Activated CD8-positive, alpha-beta memory T cell treated with anti-CD3 and anti-CD28 coated beads, Interleukin-2, amount 50 U/mL, for 1 hour (primary cell): ENCODE results near the gene URGCP.

Experiments used
- DNase-seq: peaks from one replicate; pipeline ENCODE4 v3.0.0-alpha.2; 2020; ENCODE audit errors: extremely low read depth

URGCP gene, protein sequence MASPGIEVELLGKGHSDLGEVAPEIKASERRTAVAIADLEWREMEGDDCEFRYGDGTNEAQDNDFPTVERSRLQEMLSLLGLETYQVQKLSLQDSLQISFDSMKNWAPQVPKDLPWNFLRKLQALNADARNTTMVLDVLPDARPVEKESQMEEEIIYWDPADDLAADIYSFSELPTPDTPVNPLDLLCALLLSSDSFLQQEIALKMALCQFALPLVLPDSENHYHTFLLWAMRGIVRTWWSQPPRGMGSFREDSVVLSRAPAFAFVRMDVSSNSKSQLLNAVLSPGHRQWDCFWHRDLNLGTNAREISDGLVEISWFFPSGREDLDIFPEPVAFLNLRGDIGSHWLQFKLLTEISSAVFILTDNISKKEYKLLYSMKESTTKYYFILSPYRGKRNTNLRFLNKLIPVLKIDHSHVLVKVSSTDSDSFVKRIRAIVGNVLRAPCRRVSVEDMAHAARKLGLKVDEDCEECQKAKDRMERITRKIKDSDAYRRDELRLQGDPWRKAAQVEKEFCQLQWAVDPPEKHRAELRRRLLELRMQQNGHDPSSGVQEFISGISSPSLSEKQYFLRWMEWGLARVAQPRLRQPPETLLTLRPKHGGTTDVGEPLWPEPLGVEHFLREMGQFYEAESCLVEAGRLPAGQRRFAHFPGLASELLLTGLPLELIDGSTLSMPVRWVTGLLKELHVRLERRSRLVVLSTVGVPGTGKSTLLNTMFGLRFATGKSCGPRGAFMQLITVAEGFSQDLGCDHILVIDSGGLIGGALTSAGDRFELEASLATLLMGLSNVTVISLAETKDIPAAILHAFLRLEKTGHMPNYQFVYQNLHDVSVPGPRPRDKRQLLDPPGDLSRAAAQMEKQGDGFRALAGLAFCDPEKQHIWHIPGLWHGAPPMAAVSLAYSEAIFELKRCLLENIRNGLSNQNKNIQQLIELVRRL

DNA sequence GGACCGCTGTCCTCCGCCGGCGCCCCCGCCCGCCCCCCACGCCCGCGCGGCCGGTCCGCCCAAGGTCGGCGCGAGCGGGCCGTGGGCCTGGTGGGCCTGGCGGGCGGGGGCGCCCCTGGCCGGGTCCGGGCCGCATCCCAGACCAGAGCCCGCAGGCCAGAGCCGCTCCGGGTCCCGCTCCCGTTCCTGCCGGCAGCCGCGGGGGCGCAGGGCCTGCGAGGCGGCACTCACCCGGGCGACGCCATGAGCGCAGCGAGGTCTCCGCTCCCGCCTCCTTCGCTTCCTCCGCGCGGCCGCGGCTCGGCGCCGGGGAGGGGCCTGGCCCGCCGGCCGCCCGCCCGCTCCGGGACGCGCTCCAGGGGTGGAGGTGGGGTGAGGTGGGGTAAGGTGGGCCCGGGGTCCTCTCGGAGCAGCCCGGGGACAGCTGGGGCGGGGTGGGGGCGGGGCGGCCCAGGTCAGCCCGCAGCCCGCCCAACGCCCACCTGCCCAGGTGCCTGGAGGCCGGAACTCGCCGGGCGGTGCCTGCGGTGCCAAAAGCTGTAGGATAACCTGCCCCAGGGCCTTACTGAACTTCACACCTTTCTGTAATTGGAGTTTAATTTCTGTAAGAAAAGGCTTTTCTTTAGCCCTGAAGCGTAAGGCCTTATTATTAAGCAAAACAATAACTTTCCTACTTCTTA, at the start of gene URGCP:
Gene URGCP, minus strand, starts transcription at position 266 of the 680 bp plus-strand sequence. Its CDS starts 21 bp downstream, at position 245.
- DNase-seq: no peak

- no peak for DNase-seq
Observed at GRCh38 chr7:43956027-43956426, 49.6 kb upstream of the URGCP start.

GRCh38 chr7:43954524-43955228, 48.3 kb upstream of the URGCP start:
- DNase-seq: no peak

- no peak for DNase-seq
Observed at GRCh38 chr7:43953071-43953470, 46.7 kb upstream of the URGCP start.

DNA sequence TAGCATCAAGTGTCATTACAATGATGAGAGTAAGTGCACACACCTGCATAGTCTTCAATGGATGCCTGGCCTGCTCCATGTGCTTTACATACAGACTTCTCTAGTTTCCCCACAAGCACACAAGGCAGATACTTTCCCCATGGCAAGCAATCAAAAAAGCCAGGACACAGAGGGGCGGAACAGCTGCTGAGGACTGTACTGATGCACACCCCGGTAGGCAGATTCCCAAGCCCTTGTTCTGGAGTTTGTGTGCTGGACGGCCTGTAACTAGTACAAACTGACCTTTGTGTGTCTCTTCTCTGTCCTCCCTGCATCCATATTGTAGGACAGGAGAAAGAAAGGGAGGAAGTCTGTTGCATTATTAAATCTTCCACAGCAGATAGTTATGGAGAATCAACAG, 45.6 kb upstream of the URGCP start:
- DNase-seq: no peak

DNA sequence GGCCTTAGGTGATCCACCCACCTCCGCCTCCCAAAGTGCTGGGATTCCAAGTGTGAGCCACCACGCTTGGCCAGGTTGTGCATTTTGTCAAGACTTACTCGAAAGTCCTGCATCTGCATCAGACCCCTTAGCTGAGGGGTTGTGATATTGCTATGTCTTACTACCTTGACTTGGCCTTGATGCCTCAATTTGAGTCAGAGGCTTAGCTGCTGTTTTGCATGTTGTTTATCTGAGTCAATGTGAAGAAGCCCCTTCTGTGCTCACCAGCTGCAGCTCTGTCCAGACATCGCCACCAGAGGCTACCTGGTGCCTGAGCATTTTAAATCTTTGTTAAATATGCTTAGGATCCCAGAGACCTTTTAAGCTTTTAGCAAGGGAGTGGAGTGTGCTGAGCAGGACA, 37.9 kb upstream of the URGCP start:
- no peak for DNase-seq

DNA sequence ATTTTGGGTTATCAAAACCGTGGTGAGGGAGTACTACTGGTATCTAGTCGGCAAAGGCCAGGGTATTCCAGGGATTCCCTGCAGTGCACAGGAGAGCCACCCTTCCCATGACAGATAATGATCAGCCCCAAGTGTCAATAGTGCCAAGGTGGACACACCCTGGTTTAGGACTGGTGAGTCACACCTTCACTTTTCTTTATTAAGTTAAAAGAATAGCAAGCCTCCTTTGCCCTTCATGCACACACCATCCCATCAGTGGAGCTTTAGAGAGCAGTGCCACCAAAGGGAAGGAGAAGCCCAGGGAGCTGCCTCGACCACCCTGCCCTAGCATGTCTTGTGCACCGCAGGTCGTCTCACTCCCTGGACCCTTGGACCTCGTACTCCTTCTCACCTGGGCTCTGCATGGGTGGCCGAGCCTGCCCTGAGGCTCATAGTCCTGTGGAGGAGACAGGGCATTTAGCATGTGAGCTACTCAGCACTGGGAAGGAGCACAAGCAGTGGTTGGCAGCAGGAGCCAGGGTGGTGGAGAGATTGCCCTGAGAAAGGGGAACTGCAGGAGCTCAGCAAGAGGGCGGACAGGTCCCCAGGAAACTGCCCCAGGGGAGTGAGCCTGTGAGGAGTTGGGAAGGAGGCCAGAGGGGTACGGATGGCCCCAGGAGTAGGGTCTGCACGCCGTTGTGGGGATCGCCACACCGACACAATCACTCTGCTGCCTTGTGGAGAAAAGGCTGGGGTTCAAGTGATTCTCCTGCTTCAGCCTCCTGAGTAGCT, 37.2 kb upstream of the URGCP start:
- DNase-seq: no peak

DNA sequence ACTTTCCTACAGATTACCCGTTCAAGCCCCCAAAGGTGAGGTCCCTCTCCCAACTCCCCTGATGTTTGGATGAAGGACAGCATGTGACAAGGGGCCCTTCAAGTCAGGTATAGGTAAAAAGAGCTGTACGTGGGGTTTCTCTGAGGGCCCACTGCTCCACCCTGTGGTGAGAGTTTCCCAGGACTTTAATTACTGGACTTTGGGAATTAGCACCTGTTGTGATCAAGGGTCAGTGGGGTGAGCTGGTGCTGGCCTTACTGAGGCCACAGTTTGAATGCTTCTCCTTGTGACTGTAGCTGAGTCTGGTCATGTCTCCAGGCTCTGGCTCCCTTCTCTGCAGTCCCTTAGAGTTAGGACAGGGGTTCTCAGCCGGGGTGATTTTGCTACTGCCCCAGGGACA, 36.6 kb upstream of the URGCP start:
- no peak for DNase-seq

DNA sequence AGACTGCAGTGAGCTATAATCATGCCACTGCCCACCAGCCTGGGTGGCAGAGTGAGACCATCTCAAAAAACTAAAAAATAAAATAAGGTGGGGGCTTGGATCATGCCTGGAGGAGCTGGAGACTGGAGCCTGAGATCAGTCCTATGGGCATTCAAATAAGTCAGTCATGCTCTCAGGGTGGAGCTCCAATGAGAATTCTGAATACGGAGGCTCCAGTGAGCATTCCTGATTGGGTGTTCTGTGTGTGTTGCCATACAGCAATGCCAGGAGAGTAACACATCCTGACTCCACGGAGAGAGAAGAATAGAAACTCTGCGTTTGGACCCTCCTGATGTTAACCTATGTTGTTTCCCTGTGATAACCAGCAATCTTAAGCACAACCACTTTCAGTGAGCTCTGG, 35.9 kb upstream of the URGCP start:
- DNase-seq: no peak

- no peak for DNase-seq
Observed at GRCh38 chr7:43938892-43939482, 32.6 kb upstream of the URGCP start.

DNA sequence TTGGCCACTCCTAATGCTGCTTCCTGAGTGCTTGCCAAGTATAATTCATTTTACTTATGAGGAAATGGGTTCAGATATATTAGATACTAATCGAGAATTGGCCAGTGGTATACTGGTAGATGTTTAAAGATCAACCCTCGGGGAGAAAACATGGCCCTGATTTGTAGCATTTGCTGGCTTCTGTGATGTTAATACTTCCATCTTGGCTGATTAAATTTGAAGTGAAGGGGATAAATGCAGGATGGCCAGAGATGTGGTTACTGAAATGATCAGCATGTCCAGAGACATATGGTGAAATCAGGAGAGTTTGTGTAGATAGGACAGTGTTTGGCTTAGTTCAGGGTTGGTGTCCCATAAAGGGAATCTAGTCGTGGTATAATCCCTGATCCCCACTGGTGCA, 31.0 kb upstream of the URGCP start:
- no peak for DNase-seq

GRCh38 chr7:43933902-43934560, 27.6 kb upstream of the URGCP start:
- no peak for DNase-seq

DNA sequence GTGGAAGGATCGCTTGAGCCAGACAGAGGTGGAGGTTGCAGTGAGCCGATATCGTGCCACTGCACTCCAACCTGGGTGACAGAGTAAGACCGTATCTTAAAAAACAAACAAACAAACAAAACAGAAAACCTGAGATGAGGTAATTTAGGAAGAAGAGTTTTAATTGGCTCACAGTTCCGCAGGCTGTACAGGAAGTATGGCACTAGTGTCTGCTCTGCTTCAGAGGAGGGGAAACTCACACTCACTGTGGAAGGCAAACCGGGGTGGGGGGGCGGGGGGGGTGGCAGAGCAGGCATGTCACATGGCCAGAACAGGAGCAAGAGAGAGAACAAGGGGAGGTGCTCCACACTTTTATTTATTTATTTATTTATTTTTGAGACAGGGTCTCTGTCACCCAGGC, 24.9 kb upstream of the URGCP start:
- no peak for DNase-seq

DNA sequence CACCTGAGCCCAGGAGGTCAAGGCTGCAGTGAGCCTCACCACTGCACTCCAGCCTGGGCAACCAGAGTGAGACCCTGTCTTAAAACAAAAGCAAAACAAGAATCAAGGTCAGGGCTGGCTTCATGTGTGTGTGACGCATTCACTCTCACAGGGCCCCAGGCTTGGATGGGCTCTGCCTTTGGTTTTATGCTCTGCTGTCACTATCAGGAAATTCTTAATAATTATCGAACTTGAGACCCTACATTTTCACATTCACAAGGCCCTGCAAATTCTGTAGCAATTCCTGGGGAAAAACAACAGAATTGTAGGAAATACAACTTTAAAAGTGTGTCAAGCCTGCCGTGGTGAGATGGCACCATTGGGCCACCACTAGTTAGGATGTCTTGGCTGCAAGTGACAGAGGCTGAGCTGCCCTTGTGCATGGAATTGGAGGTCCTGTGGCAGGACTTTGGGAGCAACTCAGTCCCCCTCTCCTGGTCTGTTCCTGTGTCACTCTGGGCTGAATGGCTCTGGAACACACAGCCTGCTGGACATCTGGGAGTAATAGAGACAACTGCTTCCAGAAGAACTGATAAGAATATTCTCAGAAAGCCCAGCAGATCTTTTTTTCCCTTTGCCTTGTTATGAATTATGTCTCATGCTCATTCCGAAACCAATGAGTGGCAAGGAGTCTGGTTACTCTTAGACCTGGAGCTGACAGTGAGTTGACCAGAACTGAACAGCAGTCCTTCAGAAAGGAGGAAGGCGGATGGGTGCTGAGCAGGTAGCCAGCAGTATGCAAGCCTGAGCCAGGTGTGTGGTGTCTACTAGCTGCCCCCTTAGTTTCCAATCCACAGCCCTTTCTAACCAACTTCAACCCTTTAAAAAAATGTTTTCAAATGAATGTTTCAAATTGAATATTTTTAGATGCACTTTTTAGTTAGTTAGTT, 23.4 kb upstream of the URGCP start:
- DNase-seq: no peak

DNA sequence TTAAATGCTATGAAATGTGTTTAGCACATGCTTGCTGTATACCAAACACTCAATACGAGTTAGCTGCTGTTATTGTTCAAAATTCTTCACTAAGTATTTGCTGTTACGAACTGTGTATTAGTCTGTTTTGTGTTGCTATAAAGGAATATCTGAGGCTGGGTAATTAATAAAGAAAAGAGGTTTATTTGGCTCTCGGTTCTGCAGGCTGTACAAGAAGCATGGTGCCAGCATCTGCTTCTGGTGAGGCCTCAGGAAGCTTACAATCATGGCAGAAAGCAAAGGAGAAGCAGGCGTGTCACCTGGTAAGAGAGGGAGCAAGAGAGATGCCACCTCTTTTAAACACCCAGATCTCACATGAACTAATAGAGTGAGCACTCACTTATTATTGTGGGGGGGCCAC, 21.4 kb upstream of the URGCP start:
- DNase-seq: no peak

- DNase-seq: no peak
Observed at GRCh38 chr7:43926798-43927123, 20.4 kb upstream of the URGCP start.

- peak; percentile 57 for DNase-seq
Observed at GRCh38 chr7:43925984-43926797, 19.8 kb upstream of the URGCP start, which contains the start of gene UBE2D4. Gene UBE2D4 (plus strand): TSS chr7:43926436. CDS start chr7:43926533, 97 bp downstream.

DNA sequence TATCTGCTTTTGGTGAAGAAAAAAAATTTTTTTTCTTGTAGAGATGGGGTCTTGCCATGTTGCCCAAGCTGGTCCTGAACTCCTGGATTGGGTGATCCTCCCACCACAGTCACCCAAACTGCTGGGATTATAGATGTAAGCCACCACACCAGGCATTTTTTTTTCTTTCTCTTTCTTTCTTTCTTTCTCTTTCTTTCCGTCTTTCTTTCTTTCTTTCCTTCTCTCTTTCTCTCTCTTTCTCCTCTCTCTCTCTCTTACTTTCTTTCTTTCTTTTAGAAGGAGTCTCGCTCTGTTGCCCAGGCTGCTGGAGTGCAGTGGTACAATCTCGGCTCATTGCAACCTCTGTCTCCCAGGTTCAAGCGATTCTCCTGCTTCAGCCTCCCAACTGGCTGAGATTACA, 16.3 kb upstream of the URGCP start:
- DNase-seq: no peak
